Heart left ventricle (tissue), 13 donors: ENCODE measurements around the gene PCBP3.

Experiments
- CTCF ChIP-seq, 12 donors: fragments of 200-600 bp; sonication (generic) in 4 of 12; IDR thresholded peaks; one replicate each; pipeline versions ENCODE4 v1.5.0 to v1.8.0; 2018 to 2022; ENCODE audit warnings: antibody characterized with exemption in 12 of 12, mild to moderate bottlenecking in 5 of 12
- POLR2A ChIP-seq, 2 donors: fragments of 450-650 bp; IDR thresholded peaks; one replicate each; pipeline ENCODE4 v1.6.1; 2017; ENCODE audit warnings: antibody characterized with exemption in 2 of 2, mild to moderate bottlenecking in 2 of 2, moderate library complexity in 2 of 2
- donor health status: ischemic (EF 13 %, LVEDD 7.1; RV severe dilation, severe dysfunction).
- donor health status: DM: no; HTN: yes; CAD: no.
- donor health status: DM: no; HTN: no; CAD: no.
- donor health status: ischemic (EF 25% LVEDD 6.9; RV normal size, moderate dysfunction).
- donor health status: ischemic (EF 25% LVEDD 5.7; RV mildly dilated, moderate dysfunction).
- donor health status: ischemic (EF 35%, LVEDD 5.7; RV mildly dilated, moderate dysfunction).
- donor health status: nonischemic (EF 11% LVEDD 7.7; RV severe dilation, severe dysfunction).
- donor health status: DM: yes; HTN: yes; CAD: no.
- donor health status: PGD.
- donor health status: ischemic (EF 29% LVEDD 5.4; RV normal size, mild dysfunction).
- donor health status: nonischemic (EF 23%, LVEDD 6.1; RV moderate dilation, normal function).

GRCh38 chr21:45855248-45855811 is 211.8 kb downstream of the PCBP3 start:
- TF ChIP-seq CTCF (IDR thresholded peaks at IDR 0.05) = no peak
- no peak for TF ChIP-seq POLR2A (IDR thresholded peaks at IDR 0.05)
